ENCODE measurements around the gene KCNMA1. TPM values are rescaled to one million over a fixed set of nuclear protein-coding genes. Genes with fewer than 3 reads are reported as not detected.
A peak's percentile ranks its signal among the peaks of the same experiment; 100 is the strongest.

Gene KCNMA1
- total RNA-seq, 1 experiment from 2014 or later, result 23.3 TPM

DNA sequence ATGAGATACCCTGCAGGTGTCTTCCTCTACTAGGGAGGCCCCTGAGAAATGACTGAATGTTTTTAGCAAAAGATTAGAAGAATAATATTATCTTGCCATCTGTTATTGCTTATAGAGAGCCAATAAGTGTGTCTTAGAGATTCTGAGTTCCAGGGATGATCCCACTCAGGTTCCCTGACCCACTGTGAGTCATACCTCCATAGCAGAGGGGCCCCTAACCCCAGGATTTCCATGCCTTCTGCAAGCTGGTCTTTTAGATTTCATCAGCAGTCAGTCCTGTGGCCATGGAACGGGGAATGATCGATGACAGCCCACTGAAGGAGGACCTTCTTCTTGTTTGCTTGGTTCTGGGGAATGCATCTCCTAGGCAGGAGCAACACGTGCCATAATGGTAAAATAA lies 333.4 kb downstream of the KCNMA1 start:
- no peak for DNase-seq (ENCODE audit: low read depth)

DNA sequence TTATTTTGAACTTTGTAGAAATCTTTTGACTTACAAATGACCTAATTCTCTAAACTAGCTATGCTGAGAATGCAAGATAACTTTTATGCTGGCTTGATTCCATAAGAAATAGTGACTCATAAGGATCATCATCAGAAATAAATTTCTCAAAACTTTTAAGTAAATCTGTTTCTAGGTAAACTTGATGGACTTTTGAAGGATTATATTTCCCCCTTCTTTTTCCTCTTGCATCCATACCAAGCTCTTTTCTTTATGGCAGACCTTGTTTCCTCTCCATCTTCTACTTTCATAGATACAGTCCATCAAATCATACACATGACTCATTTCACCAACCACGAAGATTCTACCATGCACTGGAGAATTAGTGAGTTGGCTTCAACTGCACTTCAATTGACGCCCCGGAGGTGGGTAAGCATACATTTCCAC lies 336.3 kb downstream of the KCNMA1 start:
- peak; percentile 74 for DNase-seq (ENCODE audit: low read depth)

DNA sequence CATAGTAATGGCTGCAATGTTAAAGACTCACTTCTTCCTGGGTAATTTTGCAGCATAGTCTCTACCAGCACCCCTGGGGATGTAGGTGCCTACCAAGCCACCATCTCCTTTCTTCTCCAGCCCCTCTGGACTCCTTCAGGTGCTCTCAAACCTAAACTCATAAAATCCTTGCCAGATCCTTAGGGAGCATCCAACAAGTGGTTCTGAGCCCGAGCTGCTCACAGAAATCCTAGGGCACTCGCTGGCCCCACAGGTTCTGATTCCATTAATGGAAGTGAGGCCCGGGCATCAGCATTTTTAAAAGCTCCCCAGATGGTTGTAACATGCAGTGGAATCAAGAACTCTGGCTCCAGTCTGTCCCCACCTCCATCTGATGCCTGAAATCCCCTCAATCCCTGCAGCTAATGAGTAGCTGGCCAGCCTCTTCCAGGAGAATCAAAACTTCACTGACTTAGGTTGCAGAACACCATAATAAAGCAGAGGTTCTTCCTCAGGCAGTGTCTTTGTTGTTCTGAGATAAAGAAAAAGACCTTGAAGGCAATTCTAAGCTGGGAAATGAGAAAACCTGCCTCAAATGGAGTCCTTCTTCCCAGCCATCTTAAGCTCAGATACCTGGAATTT lies 336.8 kb downstream of the KCNMA1 start:
- no peak for DNase-seq (ENCODE audit: low read depth)

DNA sequence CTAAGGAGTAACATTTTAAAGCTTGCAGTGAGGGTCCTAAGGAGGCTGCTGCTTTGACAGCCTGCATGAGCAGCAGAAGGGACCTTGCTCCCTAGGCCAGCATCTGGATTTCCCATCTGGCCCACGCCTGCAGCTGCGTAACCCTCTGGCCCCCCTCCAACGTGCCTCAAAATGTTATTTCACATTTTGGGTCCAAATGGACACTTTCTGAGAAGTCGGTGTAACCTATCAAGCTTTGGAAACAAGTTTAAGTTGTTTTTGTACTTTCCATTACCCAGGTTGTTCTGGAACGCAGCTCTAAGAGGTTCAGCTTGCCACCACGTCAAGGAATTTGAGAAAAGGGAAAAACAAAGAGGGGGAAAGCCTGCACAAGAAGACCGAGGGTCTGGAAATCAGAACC lies 338.3 kb downstream of the KCNMA1 start:
- no peak for DNase-seq (ENCODE audit: low read depth)

DNA sequence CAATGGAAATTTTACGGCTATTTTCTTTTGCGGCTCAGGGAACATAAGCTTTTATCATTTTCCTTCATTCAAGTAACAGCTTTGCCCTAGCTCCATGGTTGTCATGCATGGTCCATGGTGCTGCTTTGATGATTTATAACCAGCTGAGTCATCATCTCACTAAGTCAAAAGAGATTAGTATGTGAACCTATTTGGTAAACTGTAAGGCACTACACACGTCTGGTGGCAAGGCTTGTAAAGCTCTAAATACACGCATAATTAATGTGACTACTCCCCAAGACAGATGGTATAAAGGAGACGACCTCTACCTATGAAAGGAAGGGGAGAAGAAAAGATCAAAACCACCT lies 340.2 kb downstream of the KCNMA1 start:
- peak; percentile 87 for DNase-seq (ENCODE audit: low read depth)

DNA sequence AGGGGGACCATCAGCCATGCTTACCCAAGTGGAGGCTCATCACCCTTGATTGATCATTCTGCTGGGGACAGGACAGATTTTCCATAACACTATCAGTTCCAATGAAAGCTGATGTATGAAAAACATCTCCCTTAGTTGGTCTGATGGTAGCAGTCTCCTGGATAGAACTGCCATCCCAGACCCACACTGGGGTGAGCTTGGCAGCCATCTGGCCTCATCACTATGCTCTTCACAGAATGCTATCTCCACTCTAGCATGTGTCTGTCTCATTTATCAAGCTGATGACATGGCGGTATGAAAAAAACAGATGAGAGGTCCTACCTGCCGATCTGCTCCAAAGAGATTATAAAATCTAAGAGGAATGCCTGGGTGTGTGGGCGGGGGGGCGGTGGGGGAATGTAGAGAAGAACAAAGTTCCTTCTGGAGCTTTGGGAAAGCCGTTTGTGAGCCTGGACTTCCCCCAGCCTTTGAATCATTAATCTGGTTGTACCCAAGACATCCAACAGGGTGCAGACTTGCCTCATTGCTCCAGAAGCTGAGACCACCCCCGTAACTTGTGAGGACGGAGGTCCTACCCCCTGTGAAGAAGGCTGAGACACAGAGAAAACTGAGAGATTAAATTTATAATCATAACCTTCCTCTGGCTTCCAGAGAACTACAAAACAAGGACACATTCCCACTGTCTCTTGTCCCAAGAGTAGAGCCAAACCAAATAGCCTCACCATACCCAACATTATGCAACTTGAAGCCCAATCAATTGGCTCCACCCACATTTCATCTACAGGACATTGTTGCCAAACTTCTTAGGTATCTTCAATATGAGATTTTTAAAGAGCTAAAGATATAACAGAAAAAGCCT lies 340.8 kb downstream of the KCNMA1 start:
- no peak for DNase-seq (ENCODE audit: low read depth)

DNA sequence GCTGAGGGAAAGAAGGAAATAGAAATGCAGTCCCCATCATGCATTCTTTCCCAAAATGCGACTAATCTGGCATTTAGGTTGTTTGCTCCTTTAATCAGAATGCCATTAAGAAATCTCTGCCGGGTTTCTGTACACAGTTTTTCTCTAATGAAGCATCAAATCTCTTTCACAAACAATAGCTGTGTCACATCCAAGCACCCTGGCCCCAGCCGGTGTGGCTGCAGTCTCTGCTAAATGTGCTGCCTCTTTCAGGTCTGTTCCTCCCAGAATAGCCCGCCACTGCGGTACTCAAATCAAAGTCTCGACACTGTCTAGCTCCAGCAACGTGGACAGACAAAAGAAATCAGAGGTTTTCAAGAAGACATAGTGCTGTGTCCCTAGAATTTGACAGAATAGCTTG lies 343.8 kb downstream of the KCNMA1 start:
- DNase-seq (ENCODE audit: low read depth), result no peak

DNA sequence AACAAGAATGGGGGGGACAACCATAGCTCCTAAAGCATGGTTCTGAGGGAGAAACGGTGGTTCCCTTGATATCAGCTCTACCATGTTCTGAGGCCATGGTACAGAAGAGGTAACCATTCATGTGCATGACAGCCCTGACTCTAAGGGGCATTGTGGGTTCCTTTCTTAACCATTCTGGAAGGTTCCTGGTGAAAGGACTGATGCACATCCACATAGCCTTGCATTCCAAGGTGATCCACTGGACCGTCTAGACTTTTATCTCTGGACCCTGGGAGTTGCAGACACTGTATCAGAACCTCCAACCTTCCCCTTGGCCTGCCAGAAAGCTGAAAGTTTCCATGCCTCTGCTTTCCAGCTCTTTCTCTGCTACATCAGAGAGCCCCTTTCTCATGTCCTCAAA lies 344.3 kb downstream of the KCNMA1 start:
- no peak for DNase-seq (ENCODE audit: low read depth)

DNA sequence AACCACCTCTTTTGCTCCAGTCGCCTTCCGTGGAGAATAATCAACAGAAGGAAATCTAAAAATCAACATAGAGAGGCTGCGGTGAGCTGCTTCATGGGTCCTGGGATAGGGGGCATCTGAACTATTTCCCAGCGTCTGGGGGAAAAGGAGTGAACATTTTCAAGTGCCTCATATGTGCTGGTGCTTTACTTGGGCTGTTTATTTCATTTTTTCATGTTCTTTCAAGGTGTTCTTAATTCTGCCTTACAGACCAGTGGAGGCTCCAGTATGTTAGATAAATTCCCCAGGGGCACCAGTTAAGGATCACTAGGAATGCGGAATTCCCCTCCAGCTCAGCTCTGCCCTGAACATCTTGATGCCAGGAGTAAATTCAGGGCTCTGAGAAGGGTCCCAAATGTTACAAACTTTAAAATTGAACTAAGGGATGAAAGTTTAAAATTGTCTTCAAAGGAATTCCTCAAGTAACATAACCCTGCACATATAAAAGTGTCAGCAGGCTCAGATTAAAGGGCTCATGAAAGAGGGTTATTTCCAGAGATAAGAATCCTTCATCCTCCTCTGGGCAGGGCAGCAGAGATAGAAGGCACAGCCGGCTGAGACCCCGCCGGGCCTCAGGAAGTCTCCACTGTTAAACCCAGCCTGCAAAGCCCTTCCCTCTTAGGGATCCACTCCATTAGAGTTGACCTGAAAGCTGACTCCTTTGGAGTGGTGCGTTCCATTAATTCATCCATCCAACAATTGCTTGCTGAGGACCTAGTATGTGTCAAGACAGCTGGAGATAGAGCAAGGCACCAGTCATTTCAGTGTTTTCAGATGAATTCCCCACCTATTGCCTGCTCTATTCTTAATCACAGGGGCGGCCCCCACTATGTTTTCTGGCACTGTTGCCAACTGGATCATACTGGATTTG lies 345.8 kb downstream of the KCNMA1 start:
- peak; percentile 49 for DNase-seq (ENCODE audit: low read depth)

DNA sequence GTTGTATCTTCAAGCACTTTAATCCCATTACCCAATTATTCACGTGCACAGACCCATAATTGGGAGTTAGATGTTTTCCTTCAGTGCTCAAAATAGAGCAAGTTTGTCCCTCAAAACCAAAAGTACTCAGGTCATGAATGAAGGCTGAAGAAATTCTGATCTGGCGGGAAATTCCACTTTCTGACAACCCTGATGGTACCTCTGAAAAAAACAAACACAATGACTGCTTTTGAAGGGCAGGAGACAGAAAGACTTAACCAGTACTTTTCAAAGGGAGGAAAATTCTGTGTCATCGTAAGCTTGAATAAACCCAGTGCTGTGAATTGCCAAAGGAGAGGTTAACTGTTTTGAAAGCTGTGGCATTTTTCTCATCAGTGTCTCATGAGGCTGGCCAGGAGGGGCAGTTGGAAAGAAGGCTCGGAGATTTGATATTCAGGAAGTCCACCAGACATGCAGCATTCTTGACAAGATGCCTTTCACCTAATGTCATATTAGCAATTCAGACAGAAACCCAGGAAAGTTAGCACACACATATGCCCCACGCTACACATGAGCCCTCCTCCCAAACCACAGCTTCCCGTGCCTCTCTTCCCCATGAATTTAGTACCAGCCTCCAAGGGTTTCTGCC lies 347.0 kb downstream of the KCNMA1 start:
- DNase-seq (ENCODE audit: low read depth), result peak; percentile 96

DNA sequence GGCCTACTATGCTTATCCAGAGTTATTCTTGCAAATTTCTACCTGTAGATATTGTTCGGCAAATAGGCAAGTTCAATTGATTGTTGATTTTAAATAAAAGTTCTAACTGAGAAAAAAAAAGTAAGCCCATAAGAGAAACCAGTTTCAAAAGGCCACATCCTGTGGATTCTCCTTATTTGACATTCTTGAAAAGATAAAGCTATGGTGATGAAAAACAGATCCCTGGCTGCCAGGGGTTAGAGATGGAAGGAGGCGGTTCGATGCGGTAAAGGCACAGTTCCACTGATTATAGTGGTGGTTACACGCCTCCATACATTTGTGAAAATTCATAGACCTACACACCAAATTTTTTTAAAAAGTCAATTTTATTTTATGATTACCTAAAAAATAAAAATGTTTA lies 347.8 kb downstream of the KCNMA1 start:
- DNase-seq (ENCODE audit: low read depth), result no peak

DNA sequence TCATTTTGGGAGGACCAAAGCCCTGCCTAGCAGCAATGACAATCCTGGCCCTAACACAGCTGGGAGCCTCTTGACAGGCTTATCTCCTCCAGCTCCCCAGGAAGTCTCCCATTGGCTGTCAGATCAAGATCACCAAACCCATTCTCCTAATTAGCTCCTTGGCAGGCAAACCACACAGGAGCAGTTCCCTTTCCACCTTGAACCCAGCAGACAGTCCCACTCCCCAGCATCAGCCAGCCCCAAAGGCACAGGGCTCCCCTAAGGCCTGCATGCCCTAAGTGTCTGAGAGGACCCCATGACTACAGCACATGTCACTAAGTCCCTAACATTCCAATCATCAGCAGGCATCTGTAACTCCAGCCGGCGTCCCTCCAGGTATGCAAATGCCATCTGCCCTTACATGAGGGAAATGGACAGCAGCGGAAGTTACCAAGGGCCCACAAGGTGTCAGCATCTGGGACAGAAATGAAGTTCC lies 348.5 kb downstream of the KCNMA1 start:
- DNase-seq (ENCODE audit: low read depth), result no peak

DNA sequence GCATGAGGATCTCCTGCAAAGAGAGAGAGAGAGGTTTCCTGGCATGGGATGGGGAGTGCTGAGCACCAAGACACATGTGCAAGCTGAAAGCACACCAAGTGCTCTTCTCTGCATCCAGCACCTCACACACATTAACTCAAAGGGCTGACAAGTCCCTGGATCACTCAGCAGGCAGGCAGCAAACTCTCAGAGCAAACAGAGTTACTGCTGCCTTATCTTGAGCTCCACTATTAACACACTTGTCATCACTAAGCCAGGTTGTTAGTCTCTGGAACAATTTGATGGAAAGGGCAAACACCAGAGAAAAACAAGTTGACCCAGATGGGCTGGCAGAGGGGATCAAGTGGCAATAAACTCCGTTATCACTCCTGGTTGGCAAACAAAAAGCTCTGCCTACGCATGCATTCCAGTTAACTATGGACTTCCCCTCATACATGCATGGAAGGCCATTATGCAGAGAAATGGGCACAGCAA lies 349.9 kb downstream of the KCNMA1 start:
- no peak for DNase-seq (ENCODE audit: low read depth)

DNA sequence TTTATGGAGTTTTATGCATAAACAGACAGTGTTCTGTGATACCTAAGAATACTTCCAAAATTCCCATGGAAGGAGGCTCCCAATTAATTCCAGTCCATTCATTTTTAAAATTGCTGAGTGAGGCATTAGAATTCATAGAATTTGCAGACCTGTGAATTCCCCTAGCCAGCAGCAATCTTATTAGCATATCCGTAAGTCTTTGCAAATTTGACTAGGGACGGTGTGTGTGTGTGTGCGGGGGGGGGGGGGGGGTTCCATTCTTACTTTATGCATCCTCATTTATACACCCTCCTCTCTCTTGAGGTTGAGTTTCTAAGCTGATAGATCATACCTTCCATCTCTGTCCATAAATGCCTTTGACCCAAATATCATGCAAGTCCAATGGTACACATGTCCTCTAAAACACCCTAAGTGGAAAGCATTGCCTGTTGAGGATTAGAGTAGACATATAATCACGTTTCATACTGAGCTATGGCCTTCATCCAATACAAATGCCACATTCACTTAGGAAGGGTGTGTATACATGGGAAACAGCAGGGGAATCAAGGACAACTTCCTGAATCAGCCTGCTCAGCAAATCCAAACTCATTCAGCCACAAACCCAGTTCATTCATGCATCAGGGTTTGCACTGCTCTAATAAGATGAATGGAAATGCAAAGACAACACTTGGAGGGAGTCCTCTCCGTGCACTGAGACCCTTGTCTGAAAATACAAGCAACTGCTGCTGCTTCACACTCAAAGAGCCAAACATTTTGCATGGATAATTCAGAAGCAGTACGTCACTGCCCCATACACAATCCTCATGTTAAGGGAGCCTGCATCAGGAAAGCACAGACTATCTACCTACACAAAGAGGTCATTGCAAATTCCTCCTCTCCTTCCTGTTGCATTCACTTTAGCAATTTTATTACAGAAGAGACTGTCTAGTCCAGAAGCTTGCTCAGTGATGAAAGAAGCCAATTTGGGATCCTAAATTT lies 350.8 kb downstream of the KCNMA1 start:
- no peak for DNase-seq (ENCODE audit: low read depth)

DNA sequence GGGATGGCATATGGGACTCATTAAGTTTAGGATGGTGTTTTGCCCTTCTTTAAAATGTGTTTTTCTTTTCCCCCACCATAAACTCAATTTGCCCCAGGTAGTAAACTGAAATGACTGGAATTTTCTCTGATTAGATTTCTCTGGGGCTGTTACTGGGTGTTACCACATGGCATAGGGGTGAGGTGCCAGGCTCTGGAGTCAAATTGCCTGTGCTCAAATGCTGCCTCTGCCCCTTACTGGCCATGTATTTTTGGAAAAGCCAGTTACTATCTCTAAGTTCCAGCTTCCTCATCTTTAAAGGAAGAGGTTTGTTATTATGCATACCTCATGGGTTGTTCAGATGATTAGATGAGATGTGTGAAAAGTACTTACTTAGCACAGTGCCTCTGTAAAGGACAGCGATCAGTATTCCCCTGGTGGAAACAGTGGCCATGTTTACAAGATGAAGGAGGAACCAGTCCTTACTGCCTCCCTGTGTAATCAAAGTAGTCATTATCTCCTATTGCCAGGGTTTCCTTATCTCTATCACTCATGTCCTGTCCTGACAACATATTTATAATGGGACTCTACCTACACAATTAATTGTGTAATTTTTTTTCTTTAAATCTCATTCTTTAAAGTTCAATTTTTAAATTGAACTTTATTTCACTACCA lies 352.0 kb downstream of the KCNMA1 start:
- no peak for DNase-seq (ENCODE audit: low read depth)

DNA sequence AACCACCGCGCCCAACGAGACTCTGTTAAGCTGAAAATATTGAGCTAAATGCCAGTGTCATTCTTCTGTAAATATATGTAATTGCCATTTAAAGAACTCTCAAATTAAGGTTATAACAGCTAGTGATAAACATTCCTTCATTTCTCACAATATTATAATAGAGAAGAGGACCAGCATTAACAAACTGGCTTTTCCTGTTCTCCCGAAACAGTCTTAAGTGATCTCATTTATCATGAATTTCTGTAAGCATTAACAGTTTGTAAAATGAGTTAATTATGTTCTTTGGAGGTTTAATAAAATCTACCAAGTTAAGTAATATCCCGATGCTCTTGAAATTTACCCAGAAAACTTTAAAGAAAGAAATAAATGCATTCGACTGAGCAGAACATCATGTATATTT lies 352.8 kb downstream of the KCNMA1 start:
- no peak for DNase-seq (ENCODE audit: low read depth)

DNA sequence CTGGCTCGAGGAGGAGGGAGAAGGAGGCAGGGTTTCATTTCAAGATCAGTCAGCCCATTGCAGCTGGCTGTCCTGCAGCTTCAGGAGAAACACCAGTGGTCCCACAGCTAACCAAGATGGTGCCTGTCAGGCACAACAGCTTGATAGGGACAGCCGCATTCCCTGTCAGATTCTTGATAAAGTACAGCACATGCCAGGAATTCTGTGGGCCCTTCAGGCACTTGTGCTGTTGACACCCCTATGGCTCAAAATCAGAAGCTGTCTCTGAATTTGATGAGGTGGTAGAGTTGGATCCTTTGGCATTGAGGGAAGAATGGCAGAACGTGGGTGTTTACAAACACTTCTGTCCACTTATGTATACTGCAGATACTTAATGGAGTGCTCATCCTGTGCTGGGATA lies 354.3 kb downstream of the KCNMA1 start:
- DNase-seq (ENCODE audit: low read depth), result no peak

DNA sequence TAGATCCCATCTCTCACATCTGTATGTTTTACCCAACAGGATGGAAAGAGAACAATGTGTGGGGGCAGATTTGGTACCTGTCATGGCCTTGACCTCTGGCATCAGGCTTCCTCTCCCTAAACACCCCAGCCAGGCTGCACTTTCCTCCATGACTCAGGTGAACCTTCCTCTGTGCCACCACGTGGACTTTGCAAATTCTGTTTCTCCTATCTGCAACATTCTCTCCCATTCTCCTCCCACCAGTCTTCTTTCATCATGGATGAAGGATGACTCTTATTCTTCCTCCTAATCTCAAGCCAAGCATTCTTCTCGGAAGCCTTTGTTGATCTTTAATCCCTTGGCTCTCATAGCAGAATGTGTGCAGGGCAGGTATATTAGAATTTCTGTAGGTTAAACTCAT lies 355.4 kb downstream of the KCNMA1 start:
- no peak for DNase-seq (ENCODE audit: low read depth)

DNA sequence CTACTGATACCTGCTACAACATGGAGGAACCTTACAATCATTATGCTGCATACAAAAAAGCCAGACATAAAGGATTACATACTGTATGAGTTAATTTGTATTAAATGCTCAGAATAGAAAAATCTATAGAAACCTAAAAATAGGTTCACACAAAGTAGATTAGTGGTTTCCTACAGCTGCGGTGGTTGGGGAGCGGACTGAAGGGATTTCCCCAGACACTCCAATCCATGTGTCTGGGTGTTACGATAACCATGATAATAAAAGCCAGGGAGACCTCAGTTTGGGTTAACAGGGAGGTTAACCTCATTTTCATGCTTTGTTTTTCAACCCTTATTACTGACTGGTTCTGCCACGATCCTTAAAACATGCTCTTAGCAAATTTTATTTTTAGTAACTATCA lies 355.9 kb downstream of the KCNMA1 start:
- DNase-seq (ENCODE audit: low read depth), result no peak

DNA sequence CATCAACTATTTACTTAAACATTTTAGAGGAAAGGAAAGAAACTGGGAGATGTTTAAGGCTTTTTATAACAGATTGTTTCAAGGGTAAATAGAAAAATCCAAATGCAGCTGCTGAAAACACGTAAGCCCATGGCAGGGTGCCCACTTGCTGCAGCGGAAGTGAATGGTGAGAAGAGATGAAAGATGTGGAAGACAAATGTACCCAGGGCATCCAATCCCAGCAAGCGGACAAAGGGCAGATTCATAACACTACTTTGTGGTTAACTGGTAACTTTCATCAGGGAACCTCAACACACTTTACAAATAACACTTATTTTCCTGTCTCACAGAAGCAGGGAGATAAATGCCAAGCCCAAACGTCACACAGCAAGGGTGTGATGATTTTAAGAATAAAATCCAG lies 358.4 kb downstream of the KCNMA1 start:
- no peak for DNase-seq (ENCODE audit: low read depth)
